ENCODE results near the gene RAPGEF5. TPM values are rescaled to one million over a fixed set of nuclear protein-coding genes. Genes with fewer than 3 reads are reported as not detected.

Gene RAPGEF5
- total RNA-seq, 1 experiment from 2014 or later = 15.6 TPM

GRCh38 chr7:22252936-22253536, 103.9 kb downstream of the RAPGEF5 start:
- H3K4me3 ChIP-seq (replicated peaks in 1 of 2; ENCODE audit: low read depth in 1 of 2, low read length in 2 of 2) = no peak overlapping the region
- intact Hi-C loops (cut with micrococcal nuclease) = no loop called here
- ChIA-PET POLR2A (no interaction called here), RAD21 (ENCODE audit: low non-redundant PET in 1 of 2, low total read pairs in 2 of 2, uncharacterized antibody in 2 of 2, unreplicated experiment in 2 of 2) (no interaction called here), CTCF (no interaction called here)
- no peak overlapping the region for H3K4me2 ChIP-seq (ENCODE audit: low read length)
- H3K9me3 ChIP-seq (ENCODE audit: control insufficient read depth in 1 of 2, insufficient read depth in 1 of 2, low read depth in 1 of 2, low read length in 2 of 2) = no peaks in the 10 kb centered on the region
- H3K9ac ChIP-seq (ENCODE audit: low read length) = no peak overlapping the region
- no peak overlapping the region for H3K27ac ChIP-seq (ENCODE audit: low read depth, low read length)
- H3K4me1 ChIP-seq (ENCODE audit: control insufficient read depth in 1 of 2, insufficient read depth in 2 of 2, low read length in 2 of 2) = no peaks in the 10 kb centered on the region
- H4K20me1 ChIP-seq (ENCODE audit: insufficient read depth) = no peaks in the 10 kb centered on the region
- no peaks in the 10 kb centered on the region for H3K36me3 ChIP-seq (ENCODE audit: control insufficient read depth in 1 of 2, insufficient read depth in 2 of 2, low read length in 2 of 2)
- DNase-seq (ENCODE audit: low read depth, low spot score) = no peak
- no peak overlapping the region for H2AFZ ChIP-seq (ENCODE audit: low read depth, low read length, poor library complexity, severe bottlenecking)
- BruUV-seq (replicated peaks) = no TSS peak
- H3K27me3 ChIP-seq (ENCODE audit: insufficient read depth, low read length) = no peaks in the 10 kb centered on the region
- no peak for ATAC-seq
- TF ChIP-seq CEBPB (IDR thresholded peaks at IDR 0.05; ENCODE audit: low read depth) = no peak
- no peak for TF ChIP-seq SP1 (IDR thresholded peaks at IDR 0.05; ENCODE audit: low read depth)
- TF ChIP-seq EZH2phosphoT487 (IDR thresholded peaks at IDR 0.05; ENCODE audit: borderline replicate concordance) = no peak
- no peak for TF ChIP-seq EZH2 (IDR thresholded peaks at IDR 0.05)
- TF ChIP-seq RAD21 (IDR thresholded peaks at IDR 0.05; ENCODE audit: low read depth) = no peak
- TF ChIP-seq ZNF274 (IDR thresholded peaks at IDR 0.05; ENCODE audit: low read depth, low read length) = no peak
- no peak for TF ChIP-seq FOSL1 (IDR thresholded peaks at IDR 0.05; ENCODE audit: low read depth)
- TF ChIP-seq EGR1 (IDR thresholded peaks at IDR 0.05; ENCODE audit: low read depth) = no peak
- no peak for TF ChIP-seq YY1 (IDR thresholded peaks at IDR 0.05; ENCODE audit: extremely low read depth, insufficient replicate concordance, low read depth, low read length)
- TF ChIP-seq ZBTB33 (IDR thresholded peaks at IDR 0.05; ENCODE audit: extremely low read depth, insufficient replicate concordance, low read length) = no peak
- no peak for TF ChIP-seq JUND (IDR thresholded peaks at IDR 0.05)
- TF ChIP-seq ZFX (IDR thresholded peaks at IDR 0.05) = no peak
- no peak for TF ChIP-seq SRF (IDR thresholded peaks at IDR 0.05; ENCODE audit: low read depth)
- no peak for TF ChIP-seq TCF7L2 (IDR thresholded peaks at IDR 0.05; ENCODE audit: borderline replicate concordance, extremely low read depth, insufficient read depth, insufficient read length)
- H3K9me2 ChIP-seq (ENCODE audit: insufficient read depth) = no peaks in the 10 kb centered on the region
- no peaks in the 10 kb centered on the region for H3K79me2 ChIP-seq (ENCODE audit: insufficient read depth, low read length)
